Endothelial cell of umbilical vein (primary cell): ENCODE results near the gene MUC13. TPM values are rescaled to one million over a fixed set of nuclear protein-coding genes. Genes with fewer than 3 reads are reported as not detected.

ENCODE experiments used
- BruUV-seq: library from RNA; stranded (reverse); fragments of 400-500 nt; replicated peaks from 2 replicates; lab custom pipeline; 2021; lab: Mats Ljungman, UMichigan
- CTCF ChIA-PET: fragments of 300-600, 350-600 bp; sonication (Branson Sonifier 250); formaldehyde crosslinking; loops from one replicate; lab custom pipeline; 2021; ENCODE audit warnings: antibody characterized with exemption, inconsistent platforms; lab: Charles Lee
- POLR2A ChIA-PET: fragments of 300-600, 350-600 bp; sonication (Branson Sonifier 250); formaldehyde crosslinking; loops from one replicate; lab custom pipeline; 2021; ENCODE audit warnings: antibody characterized with exemption, inconsistent platforms; lab: Charles Lee
- DNase-seq: peaks from one replicate; pipeline ENCODE4 v3.0.0-alpha.2; 2011; ENCODE audit warnings: low read depth, low spot score
- FAIRE-seq: peaks from 2 replicates; lab custom pipeline; 2011; peaks lifted over from hg19 to GRCh38; lab: Jason Lieb, UNC
- H2AFZ ChIP-seq: 2 replicates; pipeline ENCODE4 v1.6.0; 2012; ENCODE audit warnings: low read depth, low read length, control low read depth, inconsistent platforms
- H3K27ac ChIP-seq: 2 replicates; pipeline ENCODE4 v1.5.1; 2011; ENCODE audit warnings: low read depth, mild to moderate bottlenecking, control low read depth, low read length, moderate library complexity; ENCODE audit not compliant: insufficient read depth
- H3K27me3 ChIP-seq, 2 experiments: 2 replicates each; pipeline versions ENCODE4 v1.6.0 to v1.6.1; 2011; ENCODE audit warnings: low read length in 2 of 2, mixed read lengths in 1 of 2; ENCODE audit not compliant: control insufficient read depth in 2 of 2, insufficient read depth in 2 of 2
- H3K36me3 ChIP-seq, 2 experiments: 2 replicates in 1 of 2; 3 replicates in 1 of 2; pipeline ENCODE4 v1.5.1; 2011; ENCODE audit warnings: low read length in 2 of 2, mild to moderate bottlenecking in 1 of 2, moderate library complexity in 1 of 2; ENCODE audit not compliant: control insufficient read depth in 2 of 2, insufficient read depth in 2 of 2; ENCODE audit errors: extremely low read depth in 1 of 2
- H3K4me1 ChIP-seq: 3 replicates; pipeline ENCODE4 v1.5.1; 2011; ENCODE audit warnings: mild to moderate bottlenecking, low read length; ENCODE audit not compliant: control insufficient read depth, insufficient read depth; ENCODE audit errors: extremely low read depth
- H3K4me2 ChIP-seq: 2 replicates; pipeline ENCODE4 v1.6.1; 2011; ENCODE audit warnings: low read length, control low read depth, mixed read lengths; ENCODE audit not compliant: insufficient read depth
- H3K4me3 ChIP-seq, 3 experiments: fragments of 200-600 bp in 1 of 3; sonication (generic), shearing (Covaris generic) in 1 of 3; replicated peaks in 1 of 3; 2 replicates each; pipeline ENCODE4 v1.5.1; 2011 to 2016; ENCODE audit warnings: control low read depth in 3 of 3, low read length in 3 of 3, mild to moderate bottlenecking in 2 of 3, inconsistent platforms in 1 of 3, low read depth in 1 of 3, moderate library complexity in 1 of 3; ENCODE audit not compliant: insufficient read depth in 1 of 3
- H3K79me2 ChIP-seq: 2 replicates; pipeline ENCODE4 v1.6.0; 2012; ENCODE audit warnings: low read length, inconsistent platforms; ENCODE audit not compliant: control insufficient read depth, insufficient read depth
- H3K9ac ChIP-seq: replicated peaks from 2 replicates; pipeline ENCODE3; 2011; ENCODE audit warnings: low read length, control low read depth; ENCODE audit not compliant: insufficient read depth; ENCODE audit errors: extremely low read depth
- H3K9me1 ChIP-seq: replicated peaks from 3 replicates; pipeline ENCODE4 v1.6.0; 2011; ENCODE audit warnings: mild to moderate bottlenecking, low read length; ENCODE audit not compliant: control insufficient read depth, insufficient read depth; ENCODE audit errors: extremely low read depth
- H3K9me3 ChIP-seq: replicated peaks from 2 replicates; pipeline ENCODE4 v1.5.1; 2012; ENCODE audit warnings: low read length, inconsistent platforms; ENCODE audit not compliant: control insufficient read depth, insufficient read depth
- H4K20me1 ChIP-seq: replicated peaks from 2 replicates; pipeline ENCODE3; 2011; ENCODE audit warnings: mild to moderate bottlenecking, low read length; ENCODE audit not compliant: control insufficient read depth, insufficient read depth; ENCODE audit errors: extremely low read depth
- CTCF ChIP-seq, 2 donors: IDR thresholded peaks; 1 replicate in 1 of 2; 2 replicates in 1 of 2; pipeline ENCODE4 v1.5.1; 2011; ENCODE audit warnings: low read length in 2 of 2, mild to moderate bottlenecking in 2 of 2, moderate library complexity in 2 of 2, control low read depth in 1 of 2, inconsistent platforms in 1 of 2, low read depth in 1 of 2; ENCODE audit not compliant: insufficient read depth in 1 of 2; ENCODE audit errors: extremely low read depth in 1 of 2
- MAX ChIP-seq: IDR thresholded peaks from 2 replicates; pipeline ENCODE4 v1.6.1; 2011; ENCODE audit not compliant: insufficient read depth, insufficient read length
- dilution Hi-C: fragments of 300-500 bp; cut with MboI; formaldehyde crosslinking; loops from one replicate; pipeline ENCODE4 v1.15.0; 2019; ENCODE audit warnings: low sequenced_read_pairs; ENCODE audit not compliant: extremely low pct_ligation_motif_present
- intact Hi-C: fragments of 100-400 bp; cut with micrococcal nuclease; formaldehyde crosslinking; loops from one replicate; pipeline ENCODE4 v1.10.0; 2022
- polyA plus RNA-seq, 4 experiments: library from polyadenylated mRNA; depleted of rRNA in 3 of 4; stranded (reverse) in 3 of 4; unstranded in 1 of 4; fragments of >200 nt; gene quantifications; 2 replicates each; pipeline versions ENCODE4 v1.2.1 to v1.2.3, GENCODE V29; 2011 to 2012; ENCODE audit warnings: missing spikeins in 1 of 4
- total RNA-seq: library from RNA; stranded (reverse); gene quantifications from 2 replicates; pipeline ENCODE4 v1.2.3, GENCODE V29; 2021

The MUC13 gene
- total and polyA plus RNA-seq, 2 donors (not counting 3 experiments of a cell fraction or from before 2014, with no cell fraction given) = not detected

GRCh38 chr3:124928333-124929202 lies 6.0 kb downstream of the MUC13 start:
- Histone ChIP-seq H3K4me3 (no peak overlapping the region), H3K9me3 (no peaks in the 10 kb centered on the region), H3K27me3 (peaks cover 0 to 3% of the 10 kb centered on the region in 2 experiments), H3K27ac (no peak overlapping the region), H3K36me3 (no peaks in the 10 kb centered on the region), H2AFZ (peak overlapping the region; percentile 24), H4K20me1 (no peaks in the 10 kb centered on the region), H3K4me1 (no peaks in the 10 kb centered on the region), H3K9ac (no peak overlapping the region), H3K4me2 (no peak overlapping the region), H3K9me1 (no peaks in the 10 kb centered on the region), H3K79me2 (no peaks in the 10 kb centered on the region)
- DNase-seq (peak; percentile 74), FAIRE-seq (peak; percentile 99)
- dilution Hi-C loops (no loop called here), intact Hi-C loops (loop anchor here (1.0 to 5.0 kb wide), 7 partner anchors 59 to 657 kb away; partner anchors contain the start of gene HEG1)
- CTCF ChIA-PET = interaction anchor here (0.6 to 4.1 kb wide), 25 partner anchors 10 to 656 kb away, joined by 3 to 47 read pairs (median 4); no protein-coding TSS in a partner anchor
- TF ChIP-seq MAX = no peak
- TF ChIP-seq CTCF (IDR thresholded peaks at IDR 0.05; ENCODE audit: extremely low read depth in 1 of 2, insufficient read depth in 1 of 2, low read depth in 1 of 2, low read length in 2 of 2) = peak; percentile 69 to 74
- POLR2A ChIA-PET = interaction anchor here (0.7 kb wide), 1 partner anchor 238 kb away, joined by 10 read pairs; no protein-coding TSS in a partner anchor
- BruUV-seq = no TSS peak
